ENCODE results near the gene MDM4. TPM values are rescaled to one million over a fixed set of nuclear protein-coding genes. Genes with fewer than 3 reads are reported as not detected.

The MDM4 gene
- total RNA-seq, 4 donors from 2014 or later = 64.3 to 140 (median 109) TPM

DNA sequence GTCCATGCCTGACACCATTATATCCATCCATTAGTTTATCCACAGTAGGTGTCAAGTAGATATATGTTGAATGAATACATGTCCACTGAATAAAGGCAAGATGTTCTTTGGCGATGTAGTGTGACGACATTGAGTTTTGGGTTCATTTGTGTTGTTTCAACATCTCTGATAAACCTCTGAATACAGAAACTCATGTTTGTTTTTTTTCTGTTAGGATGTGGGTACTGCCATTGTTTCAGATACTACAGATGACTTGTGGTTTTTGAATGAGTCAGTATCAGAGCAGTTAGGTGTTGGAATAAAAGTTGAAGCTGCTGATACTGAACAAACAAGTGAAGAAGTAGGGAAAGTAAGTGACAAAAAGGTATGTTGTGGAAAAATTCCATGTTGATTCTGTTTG lies 28.1 kb downstream of the MDM4 start:
- TF ChIP-seq, protein P1, sequence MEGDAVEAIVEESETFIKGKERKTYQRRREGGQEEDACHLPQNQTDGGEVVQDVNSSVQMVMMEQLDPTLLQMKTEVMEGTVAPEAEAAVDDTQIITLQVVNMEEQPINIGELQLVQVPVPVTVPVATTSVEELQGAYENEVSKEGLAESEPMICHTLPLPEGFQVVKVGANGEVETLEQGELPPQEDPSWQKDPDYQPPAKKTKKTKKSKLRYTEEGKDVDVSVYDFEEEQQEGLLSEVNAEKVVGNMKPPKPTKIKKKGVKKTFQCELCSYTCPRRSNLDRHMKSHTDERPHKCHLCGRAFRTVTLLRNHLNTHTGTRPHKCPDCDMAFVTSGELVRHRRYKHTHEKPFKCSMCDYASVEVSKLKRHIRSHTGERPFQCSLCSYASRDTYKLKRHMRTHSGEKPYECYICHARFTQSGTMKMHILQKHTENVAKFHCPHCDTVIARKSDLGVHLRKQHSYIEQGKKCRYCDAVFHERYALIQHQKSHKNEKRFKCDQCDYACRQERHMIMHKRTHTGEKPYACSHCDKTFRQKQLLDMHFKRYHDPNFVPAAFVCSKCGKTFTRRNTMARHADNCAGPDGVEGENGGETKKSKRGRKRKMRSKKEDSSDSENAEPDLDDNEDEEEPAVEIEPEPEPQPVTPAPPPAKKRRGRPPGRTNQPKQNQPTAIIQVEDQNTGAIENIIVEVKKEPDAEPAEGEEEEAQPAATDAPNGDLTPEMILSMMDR (IDR thresholded peaks at IDR 0.05) = no peak
- no peak for TF ChIP-seq POLR2AphosphoS5 (IDR thresholded peaks at IDR 0.05)
- TF ChIP-seq EP300 (IDR thresholded peaks at IDR 0.05; ENCODE audit: low read depth) = no peak
- TF ChIP-seq POLR2A (IDR thresholded peaks at IDR 0.05) = no peak
- DNase-seq = no peak
- intact Hi-C loops (cut with DNase I; ENCODE audit: low total_unique reads) = no loop called here
- Histone ChIP-seq H3K27ac (peak overlapping the region in 2 of 4 donors; percentile 3 to 56), H3K36me3 (peaks cover 0 to 94% (median 34%) of the 10 kb centered on the region in 4 donors), H3K4me1 (peaks cover 0 to 3% (median 0%) of the 10 kb centered on the region in 4 donors), H3K27me3 (no peaks in the 10 kb centered on the region), H3K4me3 (no peak overlapping the region), H3K9me3 (no peaks in the 10 kb centered on the region)
- in situ Hi-C loops (cut with MboI; ENCODE audit: low pct_ligation_motif_present in 1 of 4, low pct_unique_long_range_greater_than_20kb in 1 of 4, low sequenced_read_pairs in 3 of 4) = no loop called here
- WGBS, 2 donors (ENCODE audit: low coverage in 1 of 2) = 70 to 80% methylated on average over 2 of the region's 2 CpGs

DNA sequence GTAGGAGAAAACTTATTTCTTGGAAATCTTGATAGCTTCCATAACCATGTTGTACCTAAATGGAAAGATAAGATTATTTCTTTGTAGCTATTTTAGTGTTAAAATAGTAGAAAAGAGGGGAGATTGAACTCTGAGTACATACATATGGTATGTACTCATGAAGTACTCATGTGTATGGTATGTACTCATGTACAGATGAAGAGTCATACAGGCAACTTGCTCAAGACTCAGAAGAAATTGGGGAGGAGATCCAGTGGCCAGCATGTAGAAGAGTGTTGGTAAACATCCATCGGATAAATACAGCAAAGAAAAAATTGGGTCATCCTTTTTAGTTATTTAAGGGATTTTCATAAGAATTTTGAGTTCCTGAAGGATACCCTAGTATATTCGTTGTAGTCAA lies 29.0 kb downstream of the MDM4 start:
- in situ Hi-C loops (cut with MboI; ENCODE audit: low pct_ligation_motif_present in 1 of 4, low pct_unique_long_range_greater_than_20kb in 1 of 4, low sequenced_read_pairs in 3 of 4) (no loop called here), intact Hi-C loops (cut with DNase I; ENCODE audit: low total_unique reads) (no loop called here)
- DNase-seq = no peak
- H3K27me3 ChIP-seq = no peaks in the 10 kb centered on the region
- 82 to 90% methylated on average over 2 of the region's 2 CpGs for WGBS, 2 donors (ENCODE audit: low coverage in 1 of 2)
- H3K4me3 ChIP-seq = no peak overlapping the region
- H3K9me3 ChIP-seq = no peaks in the 10 kb centered on the region
- TF ChIP-seq EP300 (IDR thresholded peaks at IDR 0.05; ENCODE audit: low read depth) = no peak
- H3K27ac ChIP-seq = peak overlapping the region in 3 of 4 donors; percentile 34 to 60 (median 56)
- H3K4me1 ChIP-seq = peaks cover 0 to 3% (median 0%) of the 10 kb centered on the region in 4 donors
- peaks cover 0 to 94% (median 39%) of the 10 kb centered on the region in 4 donors for H3K36me3 ChIP-seq

DNA sequence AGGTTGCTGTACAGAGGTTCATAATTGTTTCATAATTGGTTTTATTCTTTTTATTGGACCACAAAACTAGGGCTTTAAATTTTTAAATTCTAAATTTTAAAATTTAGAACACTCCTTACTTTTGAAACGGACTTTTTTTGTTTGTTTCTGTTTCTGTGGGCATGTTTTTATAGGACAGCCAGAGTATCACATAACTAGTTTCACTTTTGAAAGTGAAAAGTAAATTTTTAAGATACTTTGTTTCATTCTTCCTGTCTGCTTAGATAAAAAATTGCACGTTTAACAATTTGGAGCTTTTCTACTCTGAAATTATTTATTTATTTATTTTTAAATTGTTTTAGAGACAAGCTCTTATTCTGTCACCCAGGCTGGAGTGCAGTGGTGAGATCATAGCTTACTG lies 29.7 kb downstream of the MDM4 start:
- Histone ChIP-seq H3K4me1 (peaks cover 0 to 3% (median 0%) of the 10 kb centered on the region in 4 donors), H3K4me3 (no peak overlapping the region), H3K27me3 (no peaks in the 10 kb centered on the region), H3K27ac (peak overlapping the region in 3 of 4 donors; percentile 34 to 60 (median 56)), H3K36me3 (peaks cover 0 to 92% (median 39%) of the 10 kb centered on the region in 4 donors), H3K9me3 (no peaks in the 10 kb centered on the region)
- 36 to 68% methylated on average over 2 of the region's 2 CpGs for WGBS, 2 donors (ENCODE audit: low coverage in 1 of 2)
- intact Hi-C loops (cut with DNase I; ENCODE audit: low total_unique reads) (no loop called here), in situ Hi-C loops (cut with MboI; ENCODE audit: low pct_ligation_motif_present in 1 of 4, low pct_unique_long_range_greater_than_20kb in 1 of 4, low sequenced_read_pairs in 3 of 4) (no loop called here)
- TF ChIP-seq, protein P1 (IDR thresholded peaks at IDR 0.05) = no peak
- no peak for TF ChIP-seq POLR2A (IDR thresholded peaks at IDR 0.05)
- TF ChIP-seq POLR2AphosphoS5 (IDR thresholded peaks at IDR 0.05) = no peak
- no peak for TF ChIP-seq EP300 (IDR thresholded peaks at IDR 0.05; ENCODE audit: low read depth)
- no peak for DNase-seq

DNA sequence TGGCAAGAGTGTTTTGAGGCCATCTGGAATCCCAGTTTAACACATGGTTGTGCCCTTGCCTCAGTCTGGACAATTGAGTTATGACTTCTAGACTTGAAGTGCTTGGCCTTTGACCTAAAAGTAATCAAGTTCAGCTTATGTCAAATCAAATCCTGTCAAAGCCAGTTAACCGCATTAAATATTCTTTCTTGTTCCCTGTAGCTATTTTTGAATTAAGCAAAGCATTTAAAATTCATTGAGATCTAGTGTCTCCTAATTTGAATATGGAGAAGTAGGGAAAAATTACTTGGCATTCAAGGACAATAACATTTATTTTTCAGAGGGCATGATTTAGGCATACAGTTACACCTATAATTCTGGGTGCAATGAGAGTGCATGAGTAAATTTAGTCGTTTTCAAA lies 32.1 kb downstream of the MDM4 start:
- WGBS, 2 donors (ENCODE audit: low coverage in 1 of 2) = 78 to 90% methylated on average over 2 of the region's 2 CpGs
- in situ Hi-C loops (cut with MboI; ENCODE audit: low pct_ligation_motif_present in 1 of 4, low pct_unique_long_range_greater_than_20kb in 1 of 4, low sequenced_read_pairs in 3 of 4) = no loop called here
- no peaks in the 10 kb centered on the region for H3K27me3 ChIP-seq
- no peak for DNase-seq
- TF ChIP-seq, protein P1 (IDR thresholded peaks at IDR 0.05) = no peak
- TF ChIP-seq POLR2A (IDR thresholded peaks at IDR 0.05) = no peak
- TF ChIP-seq EP300 (IDR thresholded peaks at IDR 0.05; ENCODE audit: low read depth) = no peak
- TF ChIP-seq POLR2AphosphoS5 (IDR thresholded peaks at IDR 0.05) = no peak
- H3K9me3 ChIP-seq = no peaks in the 10 kb centered on the region
- H3K4me3 ChIP-seq = no peak overlapping the region
- no peak overlapping the region for H3K27ac ChIP-seq
- H3K4me1 ChIP-seq = peaks cover 0 to 3% (median 0%) of the 10 kb centered on the region in 4 donors
- intact Hi-C loops (cut with DNase I; ENCODE audit: low total_unique reads) = no loop called here
- peaks cover 0 to 74% (median 34%) of the 10 kb centered on the region in 4 donors for H3K36me3 ChIP-seq

DNA sequence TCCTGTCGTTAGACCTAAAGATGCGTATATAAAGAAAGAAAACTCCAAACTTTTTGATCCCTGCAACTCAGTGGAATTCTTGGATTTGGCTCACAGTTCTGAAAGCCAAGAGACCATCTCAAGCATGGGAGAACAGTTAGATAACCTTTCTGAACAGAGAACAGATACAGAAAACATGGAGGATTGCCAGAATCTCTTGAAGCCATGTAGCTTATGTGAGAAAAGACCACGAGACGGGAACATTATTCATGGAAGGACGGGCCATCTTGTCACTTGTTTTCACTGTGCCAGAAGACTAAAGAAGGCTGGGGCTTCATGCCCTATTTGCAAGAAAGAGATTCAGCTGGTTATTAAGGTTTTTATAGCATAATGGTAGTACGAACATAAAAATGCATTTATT lies 33.1 kb downstream of the MDM4 start:
- Histone ChIP-seq H3K36me3 (peaks cover 0 to 65% (median 29%) of the 10 kb centered on the region in 4 donors), H3K4me3 (no peak overlapping the region), H3K4me1 (peaks cover 0 to 3% (median under 1%) of the 10 kb centered on the region in 4 donors), H3K9me3 (no peaks in the 10 kb centered on the region), H3K27ac (no peak overlapping the region), H3K27me3 (no peaks in the 10 kb centered on the region)
- intact Hi-C loops (cut with DNase I; ENCODE audit: low total_unique reads) (no loop called here), in situ Hi-C loops (cut with MboI; ENCODE audit: low pct_ligation_motif_present in 1 of 4, low pct_unique_long_range_greater_than_20kb in 1 of 4, low sequenced_read_pairs in 3 of 4) (no loop called here)
- 83 to 93% methylated on average over 6 of the region's 6 CpGs for WGBS, 2 donors (ENCODE audit: low coverage in 1 of 2)
- TF ChIP-seq POLR2AphosphoS5 (IDR thresholded peaks at IDR 0.05) (no peak), POLR2A (IDR thresholded peaks at IDR 0.05) (no peak), EP300 (IDR thresholded peaks at IDR 0.05; ENCODE audit: low read depth) (no peak)
- TF ChIP-seq, protein P1 (IDR thresholded peaks at IDR 0.05) = no peak
- no peak for DNase-seq

All from transverse colon (tissue), 4 donors.